GM12865 (cell line): ENCODE measurements around the gene ZFPL1.

Source experiments
- DNase-seq: peaks from one replicate; pipeline ENCODE4 v3.0.0; 2010; ENCODE audit warnings: low read depth
- H3K4me3 ChIP-seq: 2 replicates; pipeline ENCODE4 v1.5.1; 2011; ENCODE audit warnings: mild to moderate bottlenecking, low read depth, low read length, control low read depth
- TF ChIP-seq, protein P1 (sequence below): IDR thresholded peaks from 2 replicates; pipeline ENCODE4 v1.5.1; 2011; ENCODE audit warnings: low read length, control low read depth, low read depth, inconsistent platforms; ENCODE audit not compliant: insufficient read depth; ENCODE audit errors: missing control alignments

ZFPL1 gene

GRCh38 chr11:65121447-65121864 is 37.4 kb downstream of the ZFPL1 start:
- DNase-seq = no peak
- peak overlapping the region; percentile 82 for H3K4me3 ChIP-seq
- TF ChIP-seq, protein P1, sequence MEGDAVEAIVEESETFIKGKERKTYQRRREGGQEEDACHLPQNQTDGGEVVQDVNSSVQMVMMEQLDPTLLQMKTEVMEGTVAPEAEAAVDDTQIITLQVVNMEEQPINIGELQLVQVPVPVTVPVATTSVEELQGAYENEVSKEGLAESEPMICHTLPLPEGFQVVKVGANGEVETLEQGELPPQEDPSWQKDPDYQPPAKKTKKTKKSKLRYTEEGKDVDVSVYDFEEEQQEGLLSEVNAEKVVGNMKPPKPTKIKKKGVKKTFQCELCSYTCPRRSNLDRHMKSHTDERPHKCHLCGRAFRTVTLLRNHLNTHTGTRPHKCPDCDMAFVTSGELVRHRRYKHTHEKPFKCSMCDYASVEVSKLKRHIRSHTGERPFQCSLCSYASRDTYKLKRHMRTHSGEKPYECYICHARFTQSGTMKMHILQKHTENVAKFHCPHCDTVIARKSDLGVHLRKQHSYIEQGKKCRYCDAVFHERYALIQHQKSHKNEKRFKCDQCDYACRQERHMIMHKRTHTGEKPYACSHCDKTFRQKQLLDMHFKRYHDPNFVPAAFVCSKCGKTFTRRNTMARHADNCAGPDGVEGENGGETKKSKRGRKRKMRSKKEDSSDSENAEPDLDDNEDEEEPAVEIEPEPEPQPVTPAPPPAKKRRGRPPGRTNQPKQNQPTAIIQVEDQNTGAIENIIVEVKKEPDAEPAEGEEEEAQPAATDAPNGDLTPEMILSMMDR = no peak

GRCh38 chr11:65121865-65122696 is 38.1 kb downstream of the ZFPL1 start, which contains the start of the genes FAU and MRPL49:
Gene FAU, minus strand, starts transcription at chr11:65122134. Its CDS starts 321 bp downstream, at chr11:65121813.
Gene MRPL49, plus strand, starts transcription at chr11:65122321. Its CDS starts 26 bp downstream, at chr11:65122347.
- peak; percentile 99 for DNase-seq
- TF ChIP-seq, protein P1 = no peak
- peak within 1 kb of the TSS; percentile 97 for H3K4me3 ChIP-seq

DNA sequence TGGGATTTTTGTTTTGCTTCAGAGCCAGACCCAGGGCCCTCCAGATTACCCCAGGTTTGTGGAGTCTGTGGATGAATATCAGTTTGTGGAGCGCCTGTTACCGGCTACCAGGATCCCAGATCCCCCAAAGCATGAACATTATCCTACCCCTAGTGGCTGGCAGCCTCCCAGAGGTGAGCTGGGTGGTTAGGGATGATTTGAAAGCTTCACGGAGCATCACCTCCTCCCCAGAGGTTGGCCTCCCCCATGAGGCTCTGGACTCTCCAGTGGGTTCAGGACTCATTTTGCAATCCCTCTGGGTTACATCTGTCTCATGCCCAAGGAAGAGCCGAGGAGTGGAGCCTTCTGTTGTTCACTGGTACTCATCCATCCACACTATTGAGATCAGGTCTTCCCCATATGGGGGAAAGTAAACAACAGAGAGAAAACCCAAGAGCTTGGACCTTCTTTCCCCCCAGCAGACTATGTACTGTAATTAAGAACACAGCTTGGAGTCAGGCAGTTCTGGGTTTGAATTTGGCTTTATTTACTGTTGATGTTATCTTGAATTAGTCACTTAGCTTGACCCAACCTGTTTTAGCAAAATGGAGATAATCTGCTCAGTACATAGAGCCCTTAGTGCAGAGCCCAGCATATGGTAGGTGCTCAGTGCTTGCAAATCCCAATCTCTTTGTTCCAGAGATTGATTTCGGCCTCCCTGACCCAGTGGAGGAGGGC is 40.6 kb downstream of the ZFPL1 start:
- no peak for DNase-seq
- TF ChIP-seq, protein P1 = no peak
- no peak overlapping the region for H3K4me3 ChIP-seq

DNA sequence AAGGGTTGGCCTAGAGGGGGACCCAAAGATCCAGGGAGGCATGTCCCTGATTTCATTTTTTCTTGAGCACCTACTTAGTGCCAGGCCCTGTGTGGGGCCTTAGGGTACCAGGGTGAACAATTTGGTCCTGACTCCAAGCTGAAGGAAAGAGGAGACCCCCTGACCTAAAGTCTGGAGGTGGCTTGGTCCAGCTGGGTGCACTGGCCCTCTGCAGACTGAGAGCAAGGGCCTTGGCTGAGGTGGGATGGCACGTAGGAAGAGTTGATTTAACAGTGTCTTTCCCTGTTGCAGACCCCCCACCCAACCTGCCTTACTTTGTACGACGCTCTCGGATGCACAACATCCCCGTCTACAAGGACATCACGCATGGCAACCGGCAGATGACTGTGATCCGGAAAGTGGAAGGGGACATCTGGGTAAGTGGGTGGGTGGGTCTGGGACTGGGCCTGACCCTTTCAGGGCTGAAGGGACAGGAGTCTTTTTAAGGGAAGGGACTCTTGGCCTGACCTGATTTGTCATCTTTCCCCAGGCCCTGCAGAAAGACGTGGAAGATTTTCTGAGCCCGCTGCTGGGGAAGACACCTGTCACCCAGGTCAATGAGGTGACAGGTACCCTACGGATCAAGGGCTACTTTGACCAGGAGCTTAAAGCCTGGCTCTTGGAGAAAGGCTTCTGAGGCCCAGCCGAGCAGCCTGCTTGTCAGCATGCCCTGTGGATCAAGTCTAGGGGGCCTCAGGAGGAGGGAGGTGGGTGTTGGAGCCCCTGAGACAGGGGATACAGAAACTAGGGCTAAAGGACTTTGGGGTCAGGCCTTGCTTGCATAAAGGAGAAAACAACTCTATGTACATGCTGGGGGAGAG is 41.4 kb downstream of the ZFPL1 start:
- H3K4me3 ChIP-seq = no peak overlapping the region
- DNase-seq = no peak
- TF ChIP-seq, protein P1 = no peak

- TF ChIP-seq, protein P1 = no peak
- DNase-seq = no peak
Measured at GRCh38 chr11:65126624-65127274, 42.7 kb downstream of the ZFPL1 start.

More at GRCh38 chr11:65126624-65127274, 42.7 kb downstream of the ZFPL1 start:
- no peak overlapping the region for H3K4me3 ChIP-seq
